Fibroblast of skin of scalp (primary cell): ENCODE results near the gene ESRRG.
"Not testable (repeated sequence)": the region's sequence is repeated elsewhere in the genome, so short reads cannot be mapped to it uniquely, and the experiment has no call there.

Source experiments
- DNase-seq: peaks from one replicate; pipeline ENCODE4 v3.0.0-alpha.2; 2013

Gene ESRRG

DNA sequence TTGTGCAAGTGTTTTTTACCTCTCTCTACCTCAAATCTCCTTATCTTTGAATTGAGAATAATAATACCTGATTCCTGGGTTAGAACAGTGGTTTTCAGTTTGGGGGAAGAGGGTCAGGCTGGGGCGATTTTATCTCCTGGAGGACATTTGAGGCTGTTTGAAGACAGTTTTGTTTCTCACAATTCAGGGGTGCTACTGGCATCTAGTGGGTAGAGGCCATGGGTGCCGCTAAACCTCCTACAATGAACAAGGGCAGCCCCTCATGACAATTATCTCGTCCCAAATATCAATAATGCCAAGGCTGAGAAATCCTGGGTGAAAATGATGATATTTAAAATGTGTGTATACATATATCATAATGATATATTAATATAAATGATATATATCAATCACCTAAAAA lies 160.8 kb downstream of the ESRRG start:
- DNase-seq: peak; percentile 4

DNA sequence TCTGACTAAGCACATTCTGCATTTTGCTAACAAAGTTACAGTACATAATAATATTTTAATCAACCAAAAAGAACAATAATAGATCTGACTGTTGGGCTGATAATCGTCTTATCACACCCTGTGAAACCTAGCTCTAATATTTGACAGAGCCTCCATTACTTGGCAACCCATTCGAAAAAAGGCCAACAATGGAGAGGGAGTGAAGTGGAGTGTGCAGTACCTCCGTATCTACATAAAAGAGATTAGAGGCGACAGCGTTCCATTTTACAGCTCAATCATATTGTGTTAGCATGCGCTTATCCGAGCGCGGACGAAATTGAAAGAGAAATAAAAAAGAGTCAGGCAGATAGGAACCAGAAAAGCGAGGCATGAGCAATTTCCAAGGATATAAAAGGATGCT lies 162.7 kb downstream of the ESRRG start:
- no peak for DNase-seq

DNA sequence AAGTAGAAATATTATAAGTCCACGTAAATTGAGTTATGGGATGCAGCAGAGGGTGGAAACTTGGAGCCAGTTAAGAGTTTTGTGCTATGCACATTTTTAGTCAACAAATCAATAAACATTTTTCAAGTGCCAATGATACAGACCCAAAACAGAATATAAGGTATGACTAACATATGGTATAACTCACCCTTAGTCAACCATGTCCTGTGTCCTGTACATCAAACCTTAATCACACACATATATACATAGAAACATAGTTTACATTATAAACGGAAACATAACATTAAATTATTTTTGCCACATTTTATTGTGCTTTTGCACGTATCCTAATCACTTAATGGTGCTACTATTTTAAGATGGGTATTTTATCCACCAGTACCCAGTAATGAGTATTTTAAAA lies 163.9 kb downstream of the ESRRG start:
- no peak for DNase-seq

DNA sequence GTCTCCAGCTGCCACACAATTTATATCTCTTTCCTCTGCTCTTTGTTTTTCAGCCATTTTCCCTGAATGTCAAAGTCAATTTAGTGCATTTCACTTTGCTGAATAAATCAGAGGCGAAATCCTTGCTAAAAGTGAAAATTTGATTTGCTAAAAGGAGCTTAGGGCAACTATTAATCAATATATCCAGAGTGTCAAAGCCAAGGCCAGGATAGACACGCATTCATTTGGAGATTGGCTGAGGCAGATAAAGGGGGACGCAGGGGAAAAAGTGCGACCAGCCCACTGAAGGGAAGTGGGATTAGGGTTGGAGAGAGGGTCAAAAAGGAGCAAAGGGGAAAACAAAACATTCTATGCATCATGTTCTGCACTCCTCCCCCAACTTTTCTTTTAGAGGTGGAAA lies 167.6 kb downstream of the ESRRG start:
- DNase-seq: no peak

DNA sequence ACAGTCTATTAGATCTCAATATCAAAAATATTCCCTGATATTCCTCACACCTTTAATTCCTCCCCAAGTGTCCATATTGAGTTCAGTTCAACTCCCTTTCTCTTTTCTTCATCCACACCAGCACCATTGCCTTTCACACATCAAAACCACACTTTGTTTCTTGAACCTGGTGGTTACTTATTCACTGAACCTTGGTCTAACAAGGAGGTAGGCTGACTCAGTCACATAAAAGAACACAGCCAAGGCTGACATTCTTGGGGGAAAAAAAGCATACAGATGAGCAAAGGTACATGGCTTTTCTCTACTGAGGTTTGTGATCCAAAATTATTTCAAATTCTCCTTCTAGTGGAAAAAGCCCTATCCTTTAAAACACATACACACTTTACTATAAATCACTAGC lies 168.3 kb downstream of the ESRRG start:
- DNase-seq: no peak

DNA sequence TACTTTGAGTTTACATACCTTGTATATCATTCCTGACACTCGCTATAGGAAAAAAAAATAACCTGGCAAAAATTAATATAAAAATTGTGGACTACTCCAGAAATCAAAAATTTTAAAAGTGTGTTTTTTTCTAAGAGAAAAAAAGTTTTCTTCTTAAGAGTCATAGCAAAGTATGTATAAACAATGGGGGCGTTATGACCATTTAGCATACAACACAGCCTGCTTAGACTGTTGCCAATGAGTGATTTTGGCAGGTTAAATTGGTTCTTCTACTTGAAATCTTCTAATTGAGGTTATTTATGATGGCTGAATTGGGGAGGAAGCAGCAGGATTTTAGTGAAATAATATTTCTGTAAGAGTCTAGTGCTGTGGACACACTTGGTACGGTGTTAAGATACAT lies 169.5 kb downstream of the ESRRG start:
- no peak for DNase-seq

DNA sequence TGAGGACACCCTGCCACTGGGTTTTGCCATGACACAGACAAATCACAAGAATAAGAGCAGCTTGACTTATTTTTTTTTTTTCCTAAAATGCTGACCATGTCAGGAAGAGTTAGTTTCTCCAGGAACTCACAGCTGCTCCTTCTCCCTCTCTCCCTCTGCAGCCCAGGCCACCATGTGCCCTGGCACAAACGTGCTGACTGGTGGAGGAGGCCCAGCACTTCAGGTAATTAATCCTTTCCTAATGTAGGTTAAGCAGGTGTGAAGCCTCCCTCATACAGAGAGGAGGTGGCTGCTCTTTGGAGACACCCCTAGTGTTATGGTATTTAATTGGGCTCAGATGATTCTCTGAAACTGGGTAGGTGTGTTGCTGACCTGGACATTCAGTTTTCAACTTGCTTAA lies 170.2 kb downstream of the ESRRG start:
- no peak for DNase-seq

DNA sequence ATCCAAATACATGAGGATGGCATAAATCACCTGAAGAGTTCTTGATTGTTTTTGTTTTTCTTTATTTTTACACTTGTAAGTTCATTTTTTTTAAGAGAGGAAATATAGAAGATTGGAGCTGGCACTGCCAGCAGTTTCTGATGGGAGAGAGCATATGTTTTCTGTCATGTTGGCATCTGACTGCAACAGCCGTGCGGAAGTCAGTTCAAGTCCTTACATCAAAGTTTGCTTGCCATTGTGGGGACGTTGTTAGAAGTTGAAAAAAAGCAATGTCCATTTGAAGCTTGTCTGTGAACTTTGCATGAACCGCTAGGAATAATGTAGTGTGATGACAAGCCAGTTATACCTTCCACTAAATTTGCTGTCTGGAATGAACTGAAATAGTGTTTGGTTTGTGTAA lies 173.4 kb downstream of the ESRRG start:
- no peak for DNase-seq

DNA sequence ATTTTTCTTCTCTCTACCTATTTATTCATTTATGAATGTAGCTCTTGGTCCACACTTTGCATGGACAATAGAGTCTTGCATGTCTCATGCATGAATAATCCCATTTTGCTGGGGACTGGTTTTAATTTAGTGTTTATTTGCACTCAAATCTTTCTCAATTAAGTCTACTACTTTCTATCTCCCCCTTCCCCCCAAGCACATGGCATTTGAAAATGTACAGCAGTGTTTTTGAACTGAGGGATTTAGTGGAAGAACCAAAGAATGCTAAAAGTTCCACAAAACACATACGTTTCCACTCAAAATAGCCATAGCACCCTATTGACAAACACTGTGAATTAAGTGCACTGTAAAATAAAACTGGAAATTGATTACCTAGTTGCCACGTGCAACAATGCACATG lies 180.5 kb downstream of the ESRRG start:
- DNase-seq: no peak

DNA sequence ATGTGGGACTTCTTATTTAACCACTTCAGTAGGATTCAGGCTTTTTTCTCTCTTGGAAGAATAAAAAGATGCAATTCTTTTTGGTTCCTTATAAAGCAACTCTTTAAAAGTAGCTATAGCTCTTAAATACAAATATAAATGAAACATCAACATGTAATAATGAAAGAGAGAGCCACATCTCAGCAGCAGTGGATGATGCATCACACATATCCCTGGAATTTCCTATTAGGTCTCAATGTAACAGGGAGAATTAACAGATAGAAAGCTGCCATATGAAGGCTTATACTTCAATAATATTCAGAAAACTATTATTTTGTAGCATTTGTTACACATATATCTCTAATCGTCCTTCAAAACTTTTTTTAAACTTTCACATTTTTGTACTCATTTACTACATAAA lies 181.0 kb downstream of the ESRRG start:
- no peak for DNase-seq

DNA sequence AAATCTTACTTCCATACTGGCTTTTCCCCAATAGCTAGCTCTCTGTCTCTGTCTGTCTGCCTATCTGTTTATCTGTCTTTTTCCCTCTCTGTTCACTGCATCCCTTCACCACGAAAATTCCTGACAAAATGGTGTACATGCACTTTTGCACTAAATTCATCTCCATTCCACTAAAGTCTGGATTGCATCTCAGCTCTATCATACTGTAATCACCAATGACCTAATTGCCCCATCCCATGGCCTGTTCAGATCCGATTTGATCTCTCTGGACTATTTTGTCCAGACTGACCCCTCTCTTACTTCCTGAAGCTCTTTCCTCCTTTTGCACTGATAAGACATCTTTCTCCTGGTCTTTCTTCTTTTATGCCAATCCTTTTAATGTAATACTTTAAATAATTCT lies 187.5 kb downstream of the ESRRG start:
- no peak for DNase-seq

DNA sequence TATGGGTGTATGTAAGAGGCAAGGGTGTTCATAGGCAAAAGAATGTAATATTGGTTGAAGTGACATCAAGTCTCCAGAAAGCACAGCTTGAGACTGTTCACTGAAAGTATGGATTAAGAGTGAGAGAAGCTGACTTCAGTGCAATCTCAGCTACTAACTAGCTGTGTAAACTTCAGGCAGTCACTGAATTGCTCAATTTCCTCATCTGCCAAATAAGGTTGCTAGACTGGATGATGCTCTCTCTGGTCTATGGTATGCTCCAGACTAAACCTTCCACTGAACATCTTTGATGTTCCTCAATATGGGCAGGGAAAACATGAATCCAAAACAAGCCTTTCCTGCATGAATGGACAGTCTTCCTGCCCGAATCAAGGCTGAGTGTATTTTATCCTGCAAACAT lies 188.2 kb downstream of the ESRRG start:
- DNase-seq: peak; percentile 4

DNA sequence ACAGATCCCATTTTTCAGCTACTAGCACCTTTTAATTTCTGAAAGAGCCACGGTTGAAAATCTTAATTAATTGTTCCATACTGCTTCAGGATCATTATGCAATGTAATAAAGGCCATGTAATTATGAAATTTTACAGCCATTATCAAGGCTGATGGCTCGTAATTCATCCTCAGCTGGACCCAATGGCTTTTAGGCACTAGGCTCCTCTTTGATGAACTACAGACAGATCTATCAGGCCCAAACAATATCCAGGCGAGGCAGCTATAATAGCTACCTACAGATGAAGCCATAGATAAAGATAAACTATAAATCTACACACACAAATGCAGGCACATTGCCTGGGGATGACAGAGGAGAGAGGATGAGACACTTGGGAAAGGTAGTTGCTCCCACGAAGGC lies 189.5 kb downstream of the ESRRG start:
- DNase-seq: no peak

DNA sequence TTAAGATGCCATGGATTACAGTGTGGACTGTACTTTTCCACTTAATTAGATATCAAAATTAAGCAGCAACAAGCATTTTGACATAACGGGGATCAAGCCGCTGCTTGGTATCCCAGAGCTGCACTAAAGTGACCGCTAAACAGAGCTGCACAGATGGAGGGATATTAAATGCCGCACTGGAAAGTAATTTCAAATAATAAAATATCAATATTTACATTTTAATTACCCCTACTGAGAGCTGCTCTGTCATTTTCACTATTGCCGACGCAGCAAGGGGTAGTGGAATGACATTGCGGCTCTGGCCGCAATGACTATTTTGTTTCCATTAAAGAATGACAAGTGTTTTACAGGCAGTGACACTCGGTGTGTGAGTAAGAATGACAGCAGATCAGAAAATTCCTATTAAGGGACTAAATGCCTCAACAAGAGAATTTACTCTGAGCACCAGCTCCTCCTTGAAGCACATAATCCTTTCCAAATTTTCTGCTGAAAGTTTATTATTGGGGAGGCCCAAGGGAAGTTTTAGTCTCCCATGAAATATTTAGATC lies 190.9 kb downstream of the ESRRG start:
- no peak for DNase-seq

DNA sequence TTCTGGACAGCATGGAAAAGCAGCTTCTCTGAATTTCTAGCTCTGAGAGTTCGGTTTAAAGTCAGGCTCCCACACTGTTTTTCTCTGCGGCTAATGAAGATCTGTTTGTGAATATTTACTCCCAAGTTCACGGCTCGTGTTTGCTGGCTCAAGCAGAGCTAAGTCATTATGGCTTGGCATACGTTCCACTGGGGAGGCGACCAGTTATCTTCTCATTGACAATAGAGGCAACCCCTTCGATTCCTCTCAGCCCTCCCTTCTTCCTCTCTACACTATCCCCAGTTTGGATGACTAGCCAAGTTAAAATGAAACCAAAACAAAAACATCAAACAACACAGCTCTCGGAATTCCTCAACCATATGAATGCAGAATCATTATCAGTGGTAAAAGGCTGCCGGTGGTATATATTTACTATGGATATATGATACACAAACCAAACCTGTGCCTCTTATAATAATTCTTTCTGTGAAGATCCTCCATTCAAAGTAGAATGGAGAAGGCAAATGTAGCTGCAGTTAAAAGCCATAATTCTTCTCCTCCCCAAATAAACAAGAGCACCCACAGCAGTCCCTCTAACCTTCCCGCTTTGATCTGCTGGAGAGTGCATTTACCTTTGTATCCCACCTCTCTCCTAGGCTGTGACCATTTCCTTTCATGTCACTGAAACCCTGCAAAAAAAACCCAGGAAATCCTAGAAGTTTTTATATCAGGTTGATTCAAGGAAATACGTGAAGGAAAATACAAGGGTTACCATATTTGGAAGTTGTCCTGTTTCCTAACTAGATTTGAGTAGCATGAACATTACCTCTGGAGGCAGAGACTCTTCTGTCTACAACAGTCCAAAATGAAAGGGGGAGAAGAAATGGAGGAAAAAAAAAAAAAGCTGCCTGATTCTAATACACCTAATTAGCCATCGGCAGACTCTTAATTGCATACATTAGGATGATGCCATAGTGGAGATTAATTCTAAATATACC lies 191.7 kb downstream of the ESRRG start:
- DNase-seq: peak; percentile 24

DNA sequence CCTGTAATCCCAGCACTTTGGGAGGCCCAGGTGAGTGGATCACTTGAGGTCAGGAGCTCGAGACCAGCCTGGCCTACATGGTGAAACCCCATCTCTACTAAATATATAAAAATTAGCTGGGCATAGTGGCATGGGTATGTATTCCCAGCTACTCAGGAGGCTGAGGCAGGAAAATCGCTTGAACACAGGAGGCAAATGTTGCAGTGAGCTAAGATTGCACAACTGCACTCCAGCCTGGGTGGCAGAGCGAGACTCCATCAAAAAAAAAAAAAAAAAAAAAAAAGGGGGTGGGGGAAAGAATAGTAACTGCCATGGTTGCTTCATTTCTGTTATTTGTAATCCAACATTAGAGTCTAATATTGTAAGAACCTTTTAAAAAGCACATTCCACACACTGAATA lies 193.4 kb downstream of the ESRRG start:
- not testable (repeated sequence) for DNase-seq

DNA sequence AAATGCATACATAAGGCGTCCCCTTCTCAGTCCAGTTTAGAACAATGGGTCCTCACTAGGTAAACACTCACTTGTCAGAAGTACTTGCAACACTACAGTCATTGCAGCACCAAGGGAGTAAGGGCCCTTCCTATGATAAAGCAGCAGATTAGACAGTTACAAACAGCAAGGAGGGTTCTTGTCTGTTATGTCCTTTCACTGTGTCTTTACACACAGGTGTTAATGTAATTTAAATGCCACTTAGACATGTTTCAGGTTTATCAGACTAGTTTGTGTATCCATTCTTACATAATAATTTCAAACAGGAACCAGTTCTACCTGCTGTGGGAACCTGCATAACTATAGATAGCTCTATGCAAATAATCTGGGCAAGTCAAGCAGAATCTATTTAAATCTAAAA lies 194.4 kb downstream of the ESRRG start:
- DNase-seq: no peak

DNA sequence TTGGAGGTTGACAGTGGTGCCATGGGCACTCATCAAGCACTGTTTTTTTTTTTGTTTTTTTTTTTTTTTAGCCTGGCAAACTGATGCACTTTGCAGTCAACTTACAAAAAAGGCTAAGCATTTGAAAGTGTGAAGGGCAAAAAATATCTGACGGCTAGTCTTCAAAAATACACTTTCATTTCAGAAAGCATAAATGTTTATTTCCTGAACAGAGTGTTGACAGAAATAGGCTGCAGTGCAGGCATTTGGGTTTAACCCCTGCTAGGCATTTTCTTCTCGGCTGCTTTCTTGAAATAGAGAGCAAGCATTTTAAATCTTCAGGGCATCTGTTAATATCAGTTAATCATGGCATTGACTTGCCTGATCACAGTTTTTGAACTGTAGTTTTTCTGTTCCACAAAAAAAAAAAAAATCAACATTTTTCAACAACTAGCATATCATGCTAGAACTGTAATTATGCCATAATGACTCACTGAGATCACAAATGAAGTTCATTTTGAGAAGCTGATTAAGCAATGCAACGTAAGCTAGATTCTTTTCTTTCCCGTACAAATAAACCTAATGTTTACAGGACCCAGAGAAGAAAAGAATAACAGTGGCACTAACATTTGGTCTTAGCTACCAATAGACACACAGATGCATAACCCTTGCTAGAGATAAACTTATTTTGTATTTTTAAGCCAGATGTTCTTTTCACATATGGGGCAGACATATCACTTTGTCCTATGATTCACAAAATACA lies 199.6 kb downstream of the ESRRG start:
- DNase-seq: no peak

DNA sequence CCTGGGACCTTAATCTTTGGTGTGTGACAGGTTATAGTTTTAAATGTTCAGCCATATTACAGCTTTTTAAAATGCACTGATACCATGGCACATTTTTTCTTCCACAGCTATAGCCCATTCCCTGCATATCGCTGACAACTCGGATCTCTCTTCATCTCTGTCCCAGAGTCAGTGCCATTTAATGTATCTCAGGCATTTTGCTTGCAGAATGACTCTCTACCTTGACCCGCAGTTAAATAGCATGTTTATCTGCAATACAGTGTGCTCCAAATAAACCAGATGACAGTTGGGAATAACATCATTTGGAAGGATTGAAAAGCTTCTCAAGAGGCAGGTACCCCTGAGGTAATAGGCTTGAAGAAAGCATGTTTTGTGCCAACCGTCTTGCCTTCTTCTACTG lies 200.2 kb downstream of the ESRRG start:
- DNase-seq: no peak

DNA sequence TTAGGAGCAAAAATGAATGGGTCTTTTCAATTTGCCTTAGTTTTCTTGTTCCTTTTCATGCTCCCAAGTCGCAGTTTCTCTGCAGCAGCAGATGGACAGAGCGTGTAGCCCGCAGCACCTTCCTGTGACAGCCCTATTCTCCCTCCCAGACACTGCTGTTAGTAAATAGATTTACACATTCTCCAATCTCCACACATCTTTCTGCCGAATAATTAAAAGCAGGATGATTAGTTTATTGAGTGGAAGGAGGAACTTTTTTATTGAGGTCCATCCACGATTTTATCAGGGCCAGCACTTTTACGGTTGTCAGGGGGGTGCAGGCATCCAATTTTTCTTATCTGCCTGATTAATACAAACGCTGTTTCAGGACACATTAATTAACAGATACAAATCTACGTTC lies 201.8 kb downstream of the ESRRG start:
- no peak for DNase-seq

DNA sequence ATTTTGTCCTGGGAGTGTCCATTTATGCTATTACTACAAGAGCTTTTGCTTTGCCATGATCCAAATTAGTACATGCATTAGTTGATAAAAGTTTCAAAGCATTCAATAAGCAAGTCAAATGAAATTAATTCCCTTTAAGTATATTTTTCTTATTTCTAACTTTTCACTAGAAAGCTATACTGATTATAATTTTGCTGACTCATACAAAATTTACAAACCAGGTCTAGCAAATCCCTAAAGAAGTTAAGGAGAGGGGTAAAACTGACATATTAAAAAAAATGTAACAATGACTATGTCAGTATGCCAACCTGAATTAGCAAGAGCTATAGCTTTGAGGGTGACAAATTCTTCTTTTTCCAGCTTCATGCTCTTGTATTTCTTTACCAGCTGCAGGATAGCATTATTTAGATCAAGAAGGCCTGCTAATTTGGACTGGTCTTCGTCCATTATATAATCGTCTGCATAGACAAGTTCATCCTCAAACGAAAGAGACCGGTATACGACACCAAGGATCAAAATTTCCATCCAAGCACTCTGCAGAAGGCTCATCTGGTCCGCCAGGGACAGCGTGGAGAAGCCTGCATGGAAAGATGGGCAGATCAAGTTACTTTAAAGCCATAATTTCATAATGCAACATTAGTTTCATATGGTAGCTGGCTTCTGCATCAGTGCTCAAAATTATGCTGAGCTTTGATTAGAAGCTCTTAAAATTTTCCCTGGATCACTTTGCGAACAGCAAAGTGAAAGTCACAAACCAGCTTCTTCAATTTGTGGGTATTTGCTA lies 204.2 kb downstream of the ESRRG start:
- DNase-seq: no peak

DNA sequence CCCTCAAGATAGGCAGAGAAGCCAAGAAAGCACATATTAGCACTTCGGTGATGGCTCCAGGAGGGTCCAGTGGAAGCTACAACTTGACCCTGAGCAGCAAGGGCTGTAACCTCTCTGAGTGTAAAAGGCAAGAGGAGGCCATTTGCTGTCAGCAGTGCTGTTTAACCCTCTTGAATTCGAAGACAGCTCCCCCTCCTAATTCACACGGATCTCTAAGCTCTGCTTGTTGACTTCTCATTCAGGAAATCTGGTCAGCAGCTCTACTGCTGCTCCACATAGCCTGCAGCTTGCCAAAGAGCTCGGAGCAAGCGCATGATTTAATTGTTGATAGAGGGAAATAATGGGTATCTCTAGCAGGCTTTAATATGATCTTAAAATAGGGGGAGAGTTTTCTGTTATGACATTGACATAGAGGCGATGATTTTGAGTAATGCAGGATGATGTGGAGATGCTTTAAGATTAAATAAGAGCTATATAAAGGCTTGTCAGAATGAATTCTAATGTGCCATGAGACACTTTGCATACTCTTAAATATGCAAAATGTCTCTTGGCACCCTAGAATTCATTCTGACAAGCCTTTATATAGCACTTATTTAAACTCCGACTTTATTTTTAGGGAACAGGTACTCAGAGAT lies 220.6 kb downstream of the ESRRG start:
- DNase-seq: no peak
